GM20431 (cell line): Measurements from ENCODE around the gene HTR3C.

ENCODE experiments used
- in situ Hi-C: fragments of 300-500 bp; cut with MseI, MboI; formaldehyde crosslinking; loops from one replicate; pipeline ENCODE4 v1.15.0; 2020; ENCODE audit warnings: low sequenced_read_pairs; ENCODE audit not compliant: unreplicated experiment

HTR3C gene

DNA sequence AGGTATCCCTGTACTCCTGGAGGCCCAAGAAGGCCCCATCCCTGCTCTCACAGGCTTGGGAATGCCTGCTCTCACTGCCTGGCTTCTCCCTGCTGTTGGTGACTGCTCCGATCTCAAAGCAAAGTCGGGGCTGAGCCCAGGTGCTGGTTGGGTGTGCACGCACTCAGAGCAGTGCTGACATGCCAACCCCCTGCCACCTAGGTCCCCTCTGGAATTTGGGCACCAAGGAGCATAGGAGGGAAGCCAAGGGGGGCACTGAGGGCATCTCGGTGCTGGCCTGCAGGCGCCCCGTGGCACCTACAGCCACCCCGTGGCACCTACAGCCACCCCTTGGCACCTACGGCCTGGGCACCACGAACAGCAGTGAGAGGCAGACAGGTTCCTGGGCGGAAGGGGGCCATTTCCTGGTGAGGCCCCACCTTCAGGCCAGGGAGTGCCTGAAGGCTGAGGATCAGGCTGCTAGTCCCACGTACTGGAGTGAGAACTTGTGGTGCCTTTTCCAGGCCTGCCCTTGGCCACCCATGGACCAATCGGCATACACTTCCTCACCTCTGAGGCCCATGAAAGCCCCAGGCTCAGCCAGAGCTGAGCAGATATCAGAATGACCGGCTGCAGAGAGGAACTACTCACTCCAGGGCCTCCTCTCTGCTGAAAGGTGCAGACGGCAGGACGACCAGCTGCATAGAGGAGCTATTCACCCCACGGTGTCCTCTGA lies 28.4 kb downstream of the HTR3C start:
- in situ Hi-C loops, result no loop called here

DNA sequence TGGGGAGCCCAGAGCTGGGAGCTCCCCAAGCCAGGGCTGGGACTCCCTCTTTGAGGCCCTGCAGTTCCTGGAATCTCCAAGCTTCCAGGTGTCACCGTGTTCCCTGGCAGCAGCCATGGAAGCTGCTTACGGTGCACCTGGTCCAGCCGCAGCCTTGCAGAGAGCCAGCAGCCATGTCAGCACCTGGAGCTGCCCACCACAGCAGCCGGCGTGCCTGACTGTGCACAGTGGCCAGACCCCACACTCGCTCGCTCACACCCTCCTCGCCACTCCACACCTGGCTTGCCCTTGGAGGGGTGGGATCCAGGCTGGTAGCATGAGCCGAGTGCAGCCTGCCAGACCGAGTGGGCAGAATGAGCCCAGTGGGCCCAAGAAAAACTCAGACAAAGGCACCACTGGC lies 29.2 kb downstream of the HTR3C start:
- in situ Hi-C loops, result no loop called here

DNA sequence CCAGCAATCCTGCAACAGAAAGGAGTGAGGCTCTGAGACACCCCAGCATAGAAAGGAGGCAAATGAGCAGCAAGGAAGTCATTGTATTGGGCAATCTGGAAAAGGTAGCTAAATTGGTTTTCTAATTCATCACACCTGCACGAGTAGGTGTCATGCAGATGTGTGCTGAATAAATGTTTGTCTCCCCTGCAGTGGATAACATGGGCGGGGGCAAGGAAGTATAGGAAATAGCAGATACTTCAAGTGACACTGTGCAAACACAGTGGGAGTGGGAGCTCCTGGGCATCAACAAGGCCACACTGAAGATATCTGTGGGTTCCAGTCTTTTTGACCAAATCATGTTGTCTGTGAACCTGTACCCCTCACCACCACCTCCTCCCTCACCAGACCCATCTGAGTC lies 29.6 kb downstream of the HTR3C start:
- in situ Hi-C loops, result no loop called here

DNA sequence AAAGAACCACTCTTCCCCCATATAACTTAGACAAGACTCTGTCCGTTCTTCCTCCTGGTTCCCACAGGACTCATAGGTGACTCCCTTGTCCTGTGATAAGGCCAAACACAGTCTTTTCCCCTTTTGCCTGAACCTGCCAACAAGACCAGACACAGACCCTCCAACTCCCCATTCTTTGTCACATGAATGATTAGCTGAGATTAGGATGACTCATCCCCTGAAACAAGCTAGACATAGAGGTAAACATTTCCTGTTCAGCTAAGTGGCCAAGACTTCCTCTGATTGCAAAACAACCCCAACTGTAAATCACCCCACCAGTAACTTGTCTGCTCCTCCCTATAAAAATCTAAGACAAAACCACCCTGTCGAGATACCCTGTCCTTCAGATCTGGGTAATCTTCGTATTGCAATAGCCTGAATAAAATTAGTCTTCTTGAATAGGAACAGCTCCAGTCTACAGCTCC lies 32.6 kb downstream of the HTR3C start:
- in situ Hi-C loops, result no loop called here

DNA sequence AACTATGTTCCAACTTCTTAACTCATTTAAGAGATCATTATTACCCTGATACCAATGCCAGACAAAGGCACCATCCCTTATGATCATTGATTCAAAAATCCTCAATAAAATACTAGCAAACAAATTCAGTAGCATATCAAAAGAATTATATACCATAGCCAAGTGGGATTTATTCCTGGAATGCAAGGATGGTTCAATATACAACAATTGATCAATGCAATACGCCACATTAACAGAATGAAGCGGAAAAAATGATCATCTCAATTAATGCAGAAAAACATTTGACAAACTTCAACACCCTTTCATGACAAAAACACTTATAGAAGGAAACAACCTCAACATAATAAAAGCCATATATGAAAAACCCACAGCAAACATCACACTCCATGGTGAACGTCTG lies 39.4 kb downstream of the HTR3C start:
- in situ Hi-C loops, result no loop called here

DNA sequence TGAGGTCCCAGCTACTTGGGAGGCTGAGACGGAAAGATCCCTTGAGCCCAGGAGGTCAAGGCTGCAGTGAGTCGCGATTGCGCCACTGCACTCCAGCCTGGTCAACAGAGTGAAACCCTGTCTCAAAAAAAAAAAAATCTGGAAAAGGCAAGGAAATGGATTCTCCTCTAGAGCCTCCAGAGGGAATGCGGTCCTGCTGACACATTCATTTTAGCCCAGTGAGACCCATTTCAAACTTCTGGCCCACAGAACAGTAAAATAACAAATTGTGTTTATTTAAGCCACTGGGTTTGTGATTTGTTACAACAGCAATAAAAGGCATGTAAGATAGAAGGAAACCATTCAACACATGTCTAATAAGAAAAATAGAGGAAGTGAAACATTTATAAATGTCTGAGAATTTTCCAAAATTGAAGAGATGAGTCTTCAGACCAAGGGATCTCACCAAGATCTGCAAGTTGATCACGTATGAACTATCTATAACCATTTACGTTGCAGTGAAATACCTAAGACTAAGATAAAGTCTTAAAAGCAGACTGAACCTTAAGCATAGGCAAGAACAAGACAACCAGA lies 44.0 kb downstream of the HTR3C start, which contains the start of gene HTR3E:
Gene HTR3E (plus strand): TSS at position 254 of the 573 bp plus-strand sequence. CDS start 466 bp downstream, outside the sequence.
- in situ Hi-C loops, result no loop called here

DNA sequence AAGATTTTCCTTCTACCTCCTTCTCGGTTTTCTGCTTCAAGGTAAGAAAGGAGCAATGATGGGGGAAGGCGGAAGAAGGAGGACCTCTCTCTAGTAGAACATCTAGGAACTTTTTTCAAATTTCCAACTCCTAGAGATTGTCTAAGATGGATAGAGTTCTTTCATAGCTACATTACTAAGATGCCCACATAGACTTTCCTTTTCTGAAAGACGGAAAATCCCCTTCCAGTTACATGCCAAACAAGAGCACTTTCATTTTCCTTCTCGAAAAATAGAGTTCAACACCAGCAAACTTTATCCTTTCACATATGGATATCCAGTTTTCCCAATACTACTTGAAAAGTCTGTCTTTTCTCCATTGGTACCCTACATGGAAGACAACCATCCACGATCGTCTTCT lies 44.7 kb downstream of the HTR3C start:
- in situ Hi-C loops, result no loop called here

DNA sequence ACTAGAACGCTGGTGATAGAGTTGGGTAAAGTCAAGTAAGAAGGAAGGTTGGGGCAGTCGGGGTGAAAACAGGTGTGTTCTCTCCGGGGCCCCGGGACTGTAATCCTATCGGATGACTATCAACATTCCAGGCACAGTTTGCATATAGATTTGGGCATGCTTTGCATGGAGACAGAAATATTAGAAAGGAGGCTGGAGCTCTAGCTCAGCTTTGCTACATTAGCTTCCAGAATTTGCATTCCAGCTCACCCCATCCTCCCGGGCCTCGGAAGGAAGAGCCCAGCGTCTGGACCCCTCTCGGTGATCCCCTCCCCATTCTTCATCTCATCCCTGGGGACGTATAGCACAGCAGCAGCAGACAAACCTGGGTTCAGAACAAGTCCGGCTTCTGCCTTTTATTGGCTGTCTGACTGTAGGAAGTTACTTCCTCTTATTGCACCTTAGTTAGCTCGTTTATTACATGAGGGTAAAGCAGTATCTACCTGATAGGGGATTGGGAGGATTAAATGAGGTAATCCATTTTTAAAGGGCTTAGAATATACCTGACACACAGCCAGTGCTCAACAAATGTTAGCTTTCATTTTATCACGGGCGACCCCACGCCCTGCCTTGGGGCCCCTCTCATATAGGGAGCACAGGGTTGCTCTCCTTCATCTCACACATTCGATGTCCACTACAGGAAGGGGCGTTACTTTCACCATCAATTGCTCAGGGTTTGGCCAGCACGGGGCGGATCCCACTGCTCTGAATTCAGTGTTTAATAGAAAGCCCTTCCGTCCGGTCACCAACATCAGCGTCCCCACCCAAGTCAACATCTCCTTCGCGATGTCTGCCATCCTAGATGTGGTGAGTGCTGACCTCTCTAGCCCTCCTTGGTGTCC lies 47.2 kb downstream of the HTR3C start:
- in situ Hi-C loops, result no loop called here
